ENCODE data around the gene BRICD5. TPM values are rescaled to one million over a fixed set of nuclear protein-coding genes. Genes with fewer than 3 reads are reported as not detected.

The BRICD5 gene
- total RNA-seq, 2 donors from 2014 or later: 6.3 to 10.3 TPM

- Mint-ChIP-seq H3K36me3 (peaks cover 0 to 7% of the 10 kb centered on the region in 2 donors), H3K9me3 (no peaks in the 10 kb centered on the region), H3K27ac (no peak overlapping the region)
- no peak for DNase-seq (ENCODE audit: low spot score in 2 of 2)
- no peak for ATAC-seq
Observed at GRCh38 chr16:2170080-2170479, 40.6 kb downstream of the BRICD5 start.

- H3K27ac Mint-ChIP-seq: peak overlapping the region in 1 of 2 donors; percentile 84
- ATAC-seq: no peak
Observed at GRCh38 chr16:2167068-2167638, 43.5 kb downstream of the BRICD5 start.

GRCh38 chr16:2166263-2167067, 44.2 kb downstream of the BRICD5 start:
- ATAC-seq: no peak

More at GRCh38 chr16:2167068-2167638, 43.5 kb downstream of the BRICD5 start:
- Mint-ChIP-seq H3K36me3 (peaks cover 0 to 19% of the 10 kb centered on the region in 2 donors), H3K9me3 (no peaks in the 10 kb centered on the region)
- DNase-seq (ENCODE audit: low spot score in 2 of 2): no peak

DNA sequence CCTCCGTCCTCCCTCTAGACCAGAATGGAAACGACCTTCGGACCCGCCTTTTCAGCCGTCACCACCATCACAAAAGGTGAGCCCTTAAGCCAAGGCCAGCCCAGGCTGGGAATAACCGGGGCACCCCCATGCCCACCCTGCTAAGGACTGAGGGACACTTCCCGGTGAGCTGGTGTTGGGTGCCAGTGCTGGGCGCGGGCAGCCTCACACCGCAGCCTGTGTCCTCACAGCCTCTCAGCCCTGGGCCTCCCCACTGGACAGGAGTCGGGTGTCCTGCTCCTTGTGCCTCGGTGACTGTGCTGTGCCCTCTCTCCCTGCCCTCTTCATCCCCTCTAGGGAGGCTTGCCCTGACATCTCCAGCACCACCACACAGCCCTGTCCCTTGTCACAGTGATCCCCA, 44.8 kb downstream of the BRICD5 start:
- peaks cover 0 to 19% of the 10 kb centered on the region in 2 donors for H3K36me3 Mint-ChIP-seq
- no peak for ATAC-seq
- no peak for DNase-seq (ENCODE audit: low spot score in 2 of 2)
- H3K27ac Mint-ChIP-seq: peak overlapping the region in 1 of 2 donors; percentile 87
- no peaks in the 10 kb centered on the region for H3K9me3 Mint-ChIP-seq

More at GRCh38 chr16:2166263-2167067, 44.2 kb downstream of the BRICD5 start:
- no peak for DNase-seq (ENCODE audit: low spot score in 2 of 2)
- H3K9me3 Mint-ChIP-seq: no peaks in the 10 kb centered on the region
- H3K36me3 Mint-ChIP-seq: peaks cover 0 to 19% of the 10 kb centered on the region in 2 donors
- peak overlapping the region in 1 of 2 donors; percentile 87 for H3K27ac Mint-ChIP-seq

DNA sequence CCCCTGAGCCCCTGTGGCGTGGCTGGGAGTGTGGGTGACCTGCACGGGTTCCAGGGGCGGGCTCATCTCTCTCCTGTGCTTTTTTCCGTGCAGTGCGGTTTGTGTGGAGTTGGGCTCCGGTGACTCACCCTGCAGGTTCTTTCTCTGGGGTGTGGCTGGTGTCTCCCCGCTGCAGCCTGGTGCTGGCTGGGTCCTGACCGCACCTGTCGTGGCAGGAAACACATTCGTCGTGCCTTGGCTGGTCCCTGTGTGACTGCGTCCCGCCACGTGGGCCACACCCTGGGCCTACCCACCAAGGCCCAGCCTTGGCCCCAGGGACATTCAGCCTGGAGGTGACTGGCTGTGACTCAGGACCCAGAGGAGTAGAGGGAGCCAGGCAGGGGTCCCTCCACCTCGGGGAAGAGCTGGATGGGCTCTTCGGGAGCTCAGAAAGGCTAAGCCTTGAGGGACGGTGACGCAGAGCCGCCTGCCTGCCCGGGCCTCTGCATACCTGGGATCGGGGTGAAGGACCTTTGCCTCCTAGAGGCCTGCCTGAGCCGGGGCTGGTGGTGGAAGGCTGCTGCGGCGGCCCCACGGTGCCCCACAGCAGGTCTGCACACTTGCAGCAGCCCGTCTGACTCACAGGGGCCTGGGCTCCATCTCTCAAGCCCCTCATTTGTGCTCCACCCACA, 47.3 kb downstream of the BRICD5 start:
- H3K27ac Mint-ChIP-seq: no peak overlapping the region
- peaks cover 0 to 19% of the 10 kb centered on the region in 2 donors for H3K36me3 Mint-ChIP-seq
- DNase-seq (ENCODE audit: low spot score in 2 of 2) (no peak), ATAC-seq (peak in 1 of 2 donors; percentile 52)
- H3K9me3 Mint-ChIP-seq: no peaks in the 10 kb centered on the region

DNA sequence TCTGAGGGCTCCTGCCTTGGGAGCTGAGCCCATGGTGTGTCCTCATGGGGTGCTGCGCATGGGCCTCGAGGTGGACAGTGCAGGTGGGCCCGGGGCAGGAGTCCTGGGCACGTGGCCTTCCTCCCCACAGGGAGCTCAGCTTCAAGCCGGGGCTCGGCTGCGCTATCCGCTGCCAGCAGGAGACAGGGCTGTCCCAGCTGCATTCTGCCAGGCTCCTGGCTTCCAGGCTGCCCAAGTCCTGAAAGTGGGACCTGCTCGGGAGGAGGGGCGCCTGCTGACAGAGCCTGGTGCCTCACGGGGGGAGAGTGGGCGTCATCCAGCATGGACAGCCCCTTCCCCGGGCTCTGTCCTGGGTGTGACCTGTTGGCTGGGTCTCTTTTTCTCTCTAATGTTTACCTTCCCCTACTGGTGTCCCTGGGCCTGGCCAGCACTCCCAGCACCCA, 48.0 kb downstream of the BRICD5 start:
- Mint-ChIP-seq H3K9me3 (no peaks in the 10 kb centered on the region), H3K27ac (no peak overlapping the region), H3K36me3 (peaks cover 0 to 19% of the 10 kb centered on the region in 2 donors)
- ATAC-seq (no peak), DNase-seq (ENCODE audit: low spot score in 2 of 2) (no peak)

DNA sequence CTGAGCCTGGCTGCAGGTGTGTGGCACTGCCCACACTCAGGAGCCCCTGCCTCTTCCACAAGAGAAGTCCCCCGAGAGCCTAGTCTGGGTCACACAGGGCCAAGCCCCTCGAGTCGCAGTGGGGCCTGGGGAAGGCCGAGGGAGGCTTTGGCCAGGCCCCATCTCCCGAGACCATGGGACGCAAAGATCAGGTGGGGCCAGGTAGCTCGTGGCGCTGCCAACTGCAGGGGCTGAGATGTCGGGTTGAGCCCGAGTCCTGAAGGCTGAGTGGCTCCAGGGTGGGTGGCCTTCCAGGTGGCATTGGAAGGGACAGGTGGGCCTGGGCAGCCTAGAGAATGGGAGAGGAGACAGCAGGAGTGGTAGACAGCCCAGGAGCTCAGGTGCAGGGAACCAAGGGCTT, 48.8 kb downstream of the BRICD5 start:
- ATAC-seq (no peak), DNase-seq (ENCODE audit: low spot score in 2 of 2) (no peak)
- no peaks in the 10 kb centered on the region for H3K9me3 Mint-ChIP-seq
- H3K36me3 Mint-ChIP-seq: peaks cover 0 to 19% of the 10 kb centered on the region in 2 donors
- H3K27ac Mint-ChIP-seq: peak overlapping the region in 1 of 2 donors; percentile 82

- no peak for DNase-seq (ENCODE audit: low spot score in 2 of 2)
- H3K9me3 Mint-ChIP-seq: no peaks in the 10 kb centered on the region
Observed at GRCh38 chr16:2160915-2161551, 49.6 kb downstream of the BRICD5 start.

More at GRCh38 chr16:2160915-2161551, 49.6 kb downstream of the BRICD5 start:
- Mint-ChIP-seq H3K36me3 (peaks cover 5 to 20% of the 10 kb centered on the region in 2 donors), H3K27ac (no peak overlapping the region)
- ATAC-seq: no peak

Other genes starting within 250 kb of the BRICD5 start
- gene RPS2, start 246.0 kb downstream of the BRICD5 start, total RNA-seq: 1,000 to 10,000 TPM; 5,211 to 5,668 TPM
- gene RNF151, start 244.0 kb downstream of the BRICD5 start, total RNA-seq: under 1 TPM in 1 of 2 donors, not detected in 1; 0.41 TPM
- gene TBL3, start 238.8 kb downstream of the BRICD5 start, total RNA-seq: 10 to 100 TPM; 18.8 to 37.2 TPM
- not detected for gene NOXO1, start 229.4 kb downstream of the BRICD5 start, total RNA-seq
- gene GFER, start 226.7 kb downstream of the BRICD5 start, total RNA-seq: 10 to 100 TPM; 19.1 to 25.0 TPM
- 1 to 10 TPM; 2.0 to 9.0 TPM for gene SYNGR3, start 220.9 kb downstream of the BRICD5 start, total RNA-seq
- 10 to 100 TPM; 72.2 to 87.9 TPM for gene ZNF598, start 201.0 kb downstream of the BRICD5 start, total RNA-seq
- gene NPW, start 191.1 kb downstream of the BRICD5 start, total RNA-seq: 1 to 10 TPM in 1 of 2 donors, under 1 TPM in 1; 0.61 to 4.6 TPM
- gene NHERF2, start 184.0 kb downstream of the BRICD5 start, total RNA-seq: 1 to 10 TPM in 1 of 2 donors, under 1 TPM in 1; 0.82 to 3.7 TPM
- 10 to 100 TPM; 21.6 to 25.3 TPM for gene NTHL1, start 163.0 kb downstream of the BRICD5 start, total RNA-seq
- gene TSC2, start 162.9 kb downstream of the BRICD5 start, total RNA-seq: 100 to 1,000 TPM in 1 of 2 donors, 10 to 100 TPM in 1; 70.5 to 121 TPM
- 10 to 100 TPM; 77.0 to 87.6 TPM for gene PKD1, start 75.0 kb downstream of the BRICD5 start, total RNA-seq
- gene RAB26, start 62.2 kb downstream of the BRICD5 start, total RNA-seq: under 1 TPM in 1 of 2 donors, not detected in 1; 0.80 TPM
- 10 to 100 TPM; 67.7 to 92.0 TPM for gene TRAF7, start 55.1 kb downstream of the BRICD5 start, total RNA-seq
- 10 to 100 TPM in 1 of 2 donors, under 1 TPM in 1; 0.77 to 11.3 TPM for gene CASKIN1, start 14.3 kb downstream of the BRICD5 start, total RNA-seq
- 10 to 100 TPM; 49.5 to 52.2 TPM for gene MLST8, start 5.4 kb downstream of the BRICD5 start, total RNA-seq
- 10 to 100 TPM; 15.1 to 20.9 TPM for gene PGP, start 4.0 kb upstream of the BRICD5 start, total RNA-seq
- 10 to 100 TPM; 19.0 to 22.5 TPM for gene E4F1, start 12.7 kb upstream of the BRICD5 start, total RNA-seq
- 1 to 10 TPM; 1.3 to 1.5 TPM for gene DNASE1L2, start 25.6 kb upstream of the BRICD5 start, total RNA-seq
- 10 to 100 TPM; 53.8 to 57.6 TPM for gene ECI1, start 40.7 kb upstream of the BRICD5 start, total RNA-seq
- 100 to 1,000 TPM; 289 to 296 TPM for gene RNPS1, start 57.3 kb upstream of the BRICD5 start, total RNA-seq
- 1 to 10 TPM; 1.6 to 9.1 TPM for gene ABCA3, start 129.9 kb upstream of the BRICD5 start, total RNA-seq
- 100 to 1,000 TPM in 1 of 2 donors, 10 to 100 TPM in 1; 64.8 to 111 TPM for gene CCNF, start 218.6 kb upstream of the BRICD5 start, total RNA-seq
- gene TEDC2, start 249.2 kb upstream of the BRICD5 start, total RNA-seq: 10 to 100 TPM; 20.9 to 32.3 TPM